ENCODE measurements around the gene TCTN1.

DNA sequence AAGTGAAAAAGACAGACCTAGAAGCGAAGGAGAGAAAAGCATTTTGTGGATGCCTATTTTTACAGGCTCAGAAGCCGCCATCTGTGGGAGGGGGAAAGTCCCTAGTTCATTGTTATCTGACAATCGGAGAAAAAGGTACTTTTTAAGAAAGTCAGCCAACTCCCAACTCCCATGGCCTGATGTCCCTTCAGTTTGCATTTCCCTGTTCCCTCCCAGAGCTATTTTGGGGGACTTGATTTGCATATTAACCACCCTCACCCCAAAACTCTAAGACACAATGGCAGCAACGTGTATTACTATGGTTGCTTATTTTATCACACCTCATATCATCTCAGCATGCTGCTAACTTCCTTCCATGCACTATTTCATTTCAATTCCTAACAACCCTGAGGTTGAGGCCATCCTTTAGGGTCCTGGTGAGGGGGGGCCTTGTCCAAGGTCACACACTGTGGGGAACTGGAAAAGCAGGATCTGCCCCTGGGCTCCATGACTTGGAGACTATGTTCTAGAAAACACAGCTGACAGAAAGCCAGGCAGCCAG is 56.3 kb downstream of the TCTN1 start:
- TF ChIP-seq, protein P1, sequence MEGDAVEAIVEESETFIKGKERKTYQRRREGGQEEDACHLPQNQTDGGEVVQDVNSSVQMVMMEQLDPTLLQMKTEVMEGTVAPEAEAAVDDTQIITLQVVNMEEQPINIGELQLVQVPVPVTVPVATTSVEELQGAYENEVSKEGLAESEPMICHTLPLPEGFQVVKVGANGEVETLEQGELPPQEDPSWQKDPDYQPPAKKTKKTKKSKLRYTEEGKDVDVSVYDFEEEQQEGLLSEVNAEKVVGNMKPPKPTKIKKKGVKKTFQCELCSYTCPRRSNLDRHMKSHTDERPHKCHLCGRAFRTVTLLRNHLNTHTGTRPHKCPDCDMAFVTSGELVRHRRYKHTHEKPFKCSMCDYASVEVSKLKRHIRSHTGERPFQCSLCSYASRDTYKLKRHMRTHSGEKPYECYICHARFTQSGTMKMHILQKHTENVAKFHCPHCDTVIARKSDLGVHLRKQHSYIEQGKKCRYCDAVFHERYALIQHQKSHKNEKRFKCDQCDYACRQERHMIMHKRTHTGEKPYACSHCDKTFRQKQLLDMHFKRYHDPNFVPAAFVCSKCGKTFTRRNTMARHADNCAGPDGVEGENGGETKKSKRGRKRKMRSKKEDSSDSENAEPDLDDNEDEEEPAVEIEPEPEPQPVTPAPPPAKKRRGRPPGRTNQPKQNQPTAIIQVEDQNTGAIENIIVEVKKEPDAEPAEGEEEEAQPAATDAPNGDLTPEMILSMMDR (IDR thresholded peaks at IDR 0.05) = no peak
- no peak for TF ChIP-seq POLR2A (IDR thresholded peaks at IDR 0.05)
- no peak for TF ChIP-seq POLR2AphosphoS5 (IDR thresholded peaks at IDR 0.05; ENCODE audit: insufficient read depth in 1 of 2, low read depth in 1 of 2)

Measured in vagina (tissue), 2 donors.